KBM-7 (cell line): ENCODE results near the gene RAD51C.
"Not testable (repeated sequence)": the region's sequence is repeated elsewhere in the genome, so short reads cannot be mapped to it uniquely, and the experiment has no call there.

Experiments used
- DNase-seq: peaks from one replicate; pipeline ENCODE4 v3.0.0-alpha.2; 2015
- in situ Hi-C: fragments of 300-500 bp; cut with MboI; formaldehyde crosslinking; loops from 2 replicates; pipeline ENCODE4 v1.14.3; 2020; ENCODE audit warnings: low sequenced_read_pairs, low pct_unique_long_range_greater_than_20kb, mixed read lengths

Gene RAD51C

GRCh38 chr17:58679263-58680037 lies 13.0 kb upstream of the RAD51C start:
- in situ Hi-C loops, result no loop called here
- DNase-seq, result peak; percentile 14

- no peak for DNase-seq
- in situ Hi-C loops, result no loop called here
Measured at GRCh38 chr17:58680038-58680369, 12.4 kb upstream of the RAD51C start.

- in situ Hi-C loops, result no loop called here
- no peak for DNase-seq
Measured at GRCh38 chr17:58684003-58684402, 8.4 kb upstream of the RAD51C start.

GRCh38 chr17:58684462-58684861 lies 7.9 kb upstream of the RAD51C start:
- in situ Hi-C loops, DNase-seq: not testable (repeated sequence)

- DNase-seq, result no peak
- in situ Hi-C loops, result no loop called here
Measured at GRCh38 chr17:58686980-58687379, 5.4 kb upstream of the RAD51C start.

- in situ Hi-C loops, result no loop called here
- no peak for DNase-seq
Measured at GRCh38 chr17:58688521-58688920, 3.9 kb upstream of the RAD51C start.

- in situ Hi-C loops, DNase-seq: not testable (repeated sequence)
Measured at GRCh38 chr17:58690033-58690432, 2.4 kb upstream of the RAD51C start.

GRCh38 chr17:58691701-58692238 lies 632 bp upstream of the RAD51C start, which contains the start of gene TEX14:
TSS of gene TEX14 (minus strand) at chr17:58692045. CDS start at chr17:58652001, 40,044 bp downstream.
- in situ Hi-C loops, result no loop called here
- no peak for DNase-seq

GRCh38 chr17:58693208-58693607 lies 806 bp downstream of the RAD51C start:
- DNase-seq, result peak; percentile 56
- in situ Hi-C loops, result no loop called here

GRCh38 chr17:58693751-58694150 lies 1.3 kb downstream of the RAD51C start:
- DNase-seq, result peak; percentile 19
- in situ Hi-C loops, result no loop called here

GRCh38 chr17:58694302-58694701 lies 1.9 kb downstream of the RAD51C start:
- no peak for DNase-seq
- in situ Hi-C loops, result no loop called here

GRCh38 chr17:58694826-58695225 lies 2.4 kb downstream of the RAD51C start:
- in situ Hi-C loops, result no loop called here
- no peak for DNase-seq

GRCh38 chr17:58699771-58700170 lies 7.4 kb downstream of the RAD51C start:
- in situ Hi-C loops, result no loop called here

GRCh38 chr17:58702045-58702476 lies 9.7 kb downstream of the RAD51C start:
- DNase-seq, result no peak
- in situ Hi-C loops, result no loop called here

More at GRCh38 chr17:58699771-58700170, 7.4 kb downstream of the RAD51C start:
- no peak for DNase-seq

GRCh38 chr17:58702708-58703107 lies 10.3 kb downstream of the RAD51C start:
- no peak for DNase-seq
- in situ Hi-C loops, result no loop called here

GRCh38 chr17:58703137-58703915 lies 10.9 kb downstream of the RAD51C start:
- in situ Hi-C loops, result no loop called here
- no peak for DNase-seq

GRCh38 chr17:58703916-58704286 lies 11.5 kb downstream of the RAD51C start:
- in situ Hi-C loops, result no loop called here
- DNase-seq, result no peak

GRCh38 chr17:58706351-58707140 lies 14.1 kb downstream of the RAD51C start:
- in situ Hi-C loops, result no loop called here
- DNase-seq, result no peak

GRCh38 chr17:58710948-58711552 lies 18.6 kb downstream of the RAD51C start:
- in situ Hi-C loops, result no loop called here
- DNase-seq, result peak; percentile 59
